HepG2 (cell line): ENCODE measurements around the gene TGFBRAP1. TPM values are rescaled to one million over a fixed set of nuclear protein-coding genes. Genes with fewer than 3 reads are reported as not detected.

Experiments used
- CAMTA2 ChIP-seq: sonication (generic); formaldehyde crosslinking; IDR thresholded peaks from 2 replicates; pipeline ENCODE4 v1.4.0; 2020; ENCODE audit warnings: mild to moderate bottlenecking, missing genetic modification reagents, borderline replicate concordance
- HES4 ChIP-seq: sonication (generic); formaldehyde crosslinking; IDR thresholded peaks from 2 replicates; pipeline ENCODE4 v1.9.0; 2021; ENCODE audit warnings: mild to moderate bottlenecking, missing genetic modification reagents, borderline replicate concordance
- HNF4G ChIP-seq, 2 experiments: sonication (generic) in 1 of 2; formaldehyde crosslinking in 1 of 2; IDR thresholded peaks; 2 replicates each; pipeline versions ENCODE4 v1.4.0 to v1.6.1; 2011 to 2020; ENCODE audit warnings: borderline replicate concordance in 2 of 2, low read depth in 2 of 2, mild to moderate bottlenecking in 2 of 2, low read length in 1 of 2, missing genetic modification reagents in 1 of 2, moderate library complexity in 1 of 2
- HNRNPL ChIP-seq: fragments of 200-400 bp; formaldehyde crosslinking; IDR thresholded peaks from 2 replicates; pipeline ENCODE4 v1.6.1; 2017; ENCODE audit warnings: mild to moderate bottlenecking, low read depth, low read length
- HOXA5 ChIP-seq: sonication (generic); formaldehyde crosslinking; IDR thresholded peaks from 2 replicates; pipeline ENCODE4 v1.4.0; 2020; ENCODE audit warnings: missing genetic modification reagents
- LRRFIP1 ChIP-seq: sonication (generic); formaldehyde crosslinking; conservative IDR thresholded peaks from 2 replicates; pipeline ENCODE4 v1.4.0; 2020; ENCODE audit warnings: missing genetic modification reagents
- PHF20 ChIP-seq: sonication (generic); formaldehyde crosslinking; IDR thresholded peaks from 2 replicates; pipeline ENCODE4 v1.5.0; 2020; ENCODE audit warnings: mild to moderate bottlenecking, missing genetic modification reagents
- ZHX1 ChIP-seq: sonication (generic); formaldehyde crosslinking; IDR thresholded peaks from 2 replicates; pipeline ENCODE4 v1.8.1; 2022; ENCODE audit warnings: low read depth, mild to moderate bottlenecking, missing genetic modification reagents
- ZNF333 ChIP-seq: sonication (generic); formaldehyde crosslinking; IDR thresholded peaks from 2 replicates; pipeline ENCODE4 v1.4.0; 2020; ENCODE audit warnings: mild to moderate bottlenecking, missing genetic modification reagents, borderline replicate concordance
- ZNF367 ChIP-seq: sonication (generic); formaldehyde crosslinking; IDR thresholded peaks from 2 replicates; pipeline ENCODE4 v1.4.0; 2020; ENCODE audit warnings: missing genetic modification reagents, borderline replicate concordance
- ZNF562 ChIP-seq: sonication (generic); formaldehyde crosslinking; IDR thresholded peaks from 2 replicates; pipeline ENCODE4 v1.8.0; 2022; ENCODE audit warnings: missing genetic modification reagents, borderline replicate concordance
- ZNF709 ChIP-seq: sonication (generic); formaldehyde crosslinking; IDR thresholded peaks from 2 replicates; pipeline ENCODE4 v1.5.0; 2020; ENCODE audit warnings: mild to moderate bottlenecking, missing genetic modification reagents
- polyA plus RNA-seq, 8 experiments: library from polyadenylated mRNA; depleted of rRNA in 3 of 8; stranded (reverse) in 7 of 8; unstranded in 1 of 8; fragments of >200 nt; fragmentation: Illumina TruSeq in 4 of 8; extraction: Trizol in 4 of 8; gene quantifications; 2 replicates each; pipeline versions ENCODE4 v1.2.1 to v1.2.3, GENCODE V29; 2011 to 2016; ENCODE audit warnings: low read depth in 4 of 8, missing spikeins in 1 of 8, mixed read lengths in 1 of 8; ENCODE audit not compliant: insufficient read depth in 1 of 8
- total RNA-seq, 5 experiments: library from RNA; depleted of rRNA; stranded (reverse); fragments of >200 nt; fragmentation: Illumina TruSeq; extraction: Trizol; gene quantifications; 2 replicates each; pipeline ENCODE4 v1.2.3, GENCODE V29; 2016; ENCODE audit warnings: low read depth in 1 of 5
- TF ChIP-seq, protein P1 (sequence below), 2 experiments: sonication (generic) in 1 of 2; formaldehyde crosslinking in 1 of 2; IDR thresholded peaks; 2 replicates each; pipeline versions ENCODE4 v1.6.1 to v1.9.0; 2014 to 2022; ENCODE audit warnings: antibody characterized with exemption in 1 of 2, borderline replicate concordance in 1 of 2, inconsistent platforms in 1 of 2, low read depth in 1 of 2, missing genetic modification reagents in 1 of 2

Gene TGFBRAP1
- total and polyA plus RNA-seq, 2 of the 13 experiments (the other 11 are each of a cell fraction or from before 2014, with no cell fraction given) = 12.7 to 22.9 TPM

DNA sequence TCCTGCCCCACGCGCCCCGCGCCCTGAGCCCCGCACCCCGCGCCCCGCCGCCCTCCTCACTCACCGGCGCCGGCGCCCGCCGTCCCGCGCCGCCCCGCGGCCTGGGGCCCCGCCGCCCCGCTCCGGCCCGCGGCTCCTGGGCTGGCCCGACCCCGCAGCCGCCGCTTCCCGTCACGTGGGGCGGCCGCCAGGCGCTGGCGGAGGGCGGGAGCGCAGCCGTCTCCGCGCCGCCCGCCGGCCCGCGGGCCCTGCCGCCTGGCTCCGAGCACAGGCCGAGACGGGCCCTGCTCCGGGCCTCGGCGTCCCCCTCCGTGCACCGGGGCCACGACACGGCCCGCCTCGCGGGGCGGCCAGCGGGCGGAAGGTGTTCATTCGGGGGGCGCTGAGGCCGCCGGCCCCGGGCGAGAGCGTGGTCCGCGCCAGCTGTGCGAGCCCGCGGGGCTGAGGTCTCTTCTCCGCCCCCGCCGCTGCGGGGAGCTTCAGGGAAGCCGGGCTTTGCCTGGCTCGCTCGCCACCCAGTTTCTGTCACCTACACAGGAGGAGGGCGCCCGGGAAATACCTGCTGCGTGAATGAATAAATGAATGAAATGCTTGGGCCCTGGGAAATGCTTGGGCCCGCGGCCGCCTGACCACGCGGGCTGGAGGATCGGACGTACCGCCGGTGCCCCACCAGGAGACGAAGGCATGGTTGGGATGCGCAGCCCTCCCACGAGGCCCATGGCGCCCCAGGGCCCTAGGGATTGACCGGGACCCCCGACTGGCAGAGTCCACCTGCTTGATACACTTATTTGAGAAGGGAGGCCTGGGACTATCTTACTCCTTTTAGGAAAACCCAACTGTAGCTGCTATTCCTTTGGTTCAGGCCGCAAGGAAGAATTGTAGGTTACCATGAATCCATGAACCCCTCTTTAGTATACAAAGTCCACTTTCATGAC lies at the start of gene TGFBRAP1 (continued):
- TF ChIP-seq, protein P1, sequence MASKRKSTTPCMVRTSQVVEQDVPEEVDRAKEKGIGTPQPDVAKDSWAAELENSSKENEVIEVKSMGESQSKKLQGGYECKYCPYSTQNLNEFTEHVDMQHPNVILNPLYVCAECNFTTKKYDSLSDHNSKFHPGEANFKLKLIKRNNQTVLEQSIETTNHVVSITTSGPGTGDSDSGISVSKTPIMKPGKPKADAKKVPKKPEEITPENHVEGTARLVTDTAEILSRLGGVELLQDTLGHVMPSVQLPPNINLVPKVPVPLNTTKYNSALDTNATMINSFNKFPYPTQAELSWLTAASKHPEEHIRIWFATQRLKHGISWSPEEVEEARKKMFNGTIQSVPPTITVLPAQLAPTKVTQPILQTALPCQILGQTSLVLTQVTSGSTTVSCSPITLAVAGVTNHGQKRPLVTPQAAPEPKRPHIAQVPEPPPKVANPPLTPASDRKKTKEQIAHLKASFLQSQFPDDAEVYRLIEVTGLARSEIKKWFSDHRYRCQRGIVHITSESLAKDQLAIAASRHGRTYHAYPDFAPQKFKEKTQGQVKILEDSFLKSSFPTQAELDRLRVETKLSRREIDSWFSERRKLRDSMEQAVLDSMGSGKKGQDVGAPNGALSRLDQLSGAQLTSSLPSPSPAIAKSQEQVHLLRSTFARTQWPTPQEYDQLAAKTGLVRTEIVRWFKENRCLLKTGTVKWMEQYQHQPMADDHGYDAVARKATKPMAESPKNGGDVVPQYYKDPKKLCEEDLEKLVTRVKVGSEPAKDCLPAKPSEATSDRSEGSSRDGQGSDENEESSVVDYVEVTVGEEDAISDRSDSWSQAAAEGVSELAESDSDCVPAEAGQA (IDR thresholded peaks at IDR 0.05; ENCODE audit: low read depth) = no peak
- TF ChIP-seq, protein P1 (CRISPR knock-in tag; IDR thresholded peaks at IDR 0.05; ENCODE audit: borderline replicate concordance) = peak; percentile 59; the same call in 1 of the 2 replicates
- TF ChIP-seq HES4 (CRISPR knock-in tag) = peak; percentile 84
- TF ChIP-seq HNF4G (IDR thresholded peaks at IDR 0.05; ENCODE audit: borderline replicate concordance, low read depth, low read length) = no peak
- TF ChIP-seq HNF4G (CRISPR knock-in tag; IDR thresholded peaks at IDR 0.05; ENCODE audit: borderline replicate concordance, low read depth) = no peak
- 0 out of 2 replicates have a peak, but pooled peaks have one; percentile 68 for TF ChIP-seq HOXA5
- no peak for TF ChIP-seq CAMTA2 (CRISPR knock-in tag)
- TF ChIP-seq HNRNPL = 0 out of 2 replicates have a peak, but pooled peaks have one; percentile 43
- no peak; the same call in none of the 2 replicates for TF ChIP-seq ZNF709 (CRISPR knock-in tag)
- peak; percentile 69; the same call in 1 of the 2 replicates for TF ChIP-seq ZHX1 (CRISPR knock-in tag)
- no peak for TF ChIP-seq PHF20 (CRISPR knock-in tag)
- TF ChIP-seq ZNF367 = 0 out of 2 replicates have a peak, but pooled peaks have one; percentile 57
- no peak for TF ChIP-seq LRRFIP1
- TF ChIP-seq ZNF333 = peak; percentile 50; the same call in 1 of the 2 replicates
- TF ChIP-seq ZNF562 (CRISPR knock-in tag) = no peak
